Measurements from ENCODE around the gene PRKAR1B.
"Not testable (repeated sequence)": the region's sequence is repeated elsewhere in the genome, so short reads cannot be mapped to it uniquely, and the experiment has no call there.

PRKAR1B gene

GRCh38 chr7:553636-554111, 173.4 kb downstream of the PRKAR1B start:
- DNase-seq (ENCODE audit: low spot score), result no peak

- no peak for DNase-seq (ENCODE audit: low spot score)
Measured at GRCh38 chr7:552868-553635, 174.0 kb downstream of the PRKAR1B start.

- not testable (repeated sequence) for DNase-seq (ENCODE audit: low spot score)
Measured at GRCh38 chr7:552151-552867, 174.8 kb downstream of the PRKAR1B start.

GRCh38 chr7:551615-551970, 175.5 kb downstream of the PRKAR1B start:
- DNase-seq (ENCODE audit: low spot score), result not testable (repeated sequence)

GRCh38 chr7:550881-551614, 176.0 kb downstream of the PRKAR1B start:
- no peak for DNase-seq (ENCODE audit: low spot score)

- DNase-seq (ENCODE audit: low spot score), result no peak
Measured at GRCh38 chr7:549891-550625, 177.0 kb downstream of the PRKAR1B start.

- DNase-seq (ENCODE audit: low spot score), result no peak
Measured at GRCh38 chr7:549066-549890, 177.8 kb downstream of the PRKAR1B start.

- no peak for DNase-seq (ENCODE audit: low spot score)
Measured at GRCh38 chr7:548401-548800, 178.7 kb downstream of the PRKAR1B start.

- DNase-seq (ENCODE audit: low spot score), result no peak
Measured at GRCh38 chr7:545470-545869, 181.6 kb downstream of the PRKAR1B start.

- DNase-seq (ENCODE audit: low spot score), result no peak
Measured at GRCh38 chr7:544338-545221, 182.5 kb downstream of the PRKAR1B start.

GRCh38 chr7:543501-544337, 183.4 kb downstream of the PRKAR1B start:
- no peak for DNase-seq (ENCODE audit: low spot score)

- DNase-seq (ENCODE audit: low spot score), result peak; percentile 93
Measured at GRCh38 chr7:542713-543500, 184.2 kb downstream of the PRKAR1B start.

- no peak for DNase-seq (ENCODE audit: low spot score)
Measured at GRCh38 chr7:542131-542712, 184.9 kb downstream of the PRKAR1B start.

GRCh38 chr7:541661-542060, 185.4 kb downstream of the PRKAR1B start:
- DNase-seq (ENCODE audit: low spot score), result no peak

- DNase-seq (ENCODE audit: low spot score), result no peak
Measured at GRCh38 chr7:540997-541396, 186.1 kb downstream of the PRKAR1B start.

- DNase-seq (ENCODE audit: low spot score), result no peak
Measured at GRCh38 chr7:540579-540978, 186.5 kb downstream of the PRKAR1B start.

- DNase-seq (ENCODE audit: low spot score), result no peak
Measured at GRCh38 chr7:539731-540411, 187.2 kb downstream of the PRKAR1B start.
